ENCODE data around the gene PDE4D.

PDE4D gene

DNA sequence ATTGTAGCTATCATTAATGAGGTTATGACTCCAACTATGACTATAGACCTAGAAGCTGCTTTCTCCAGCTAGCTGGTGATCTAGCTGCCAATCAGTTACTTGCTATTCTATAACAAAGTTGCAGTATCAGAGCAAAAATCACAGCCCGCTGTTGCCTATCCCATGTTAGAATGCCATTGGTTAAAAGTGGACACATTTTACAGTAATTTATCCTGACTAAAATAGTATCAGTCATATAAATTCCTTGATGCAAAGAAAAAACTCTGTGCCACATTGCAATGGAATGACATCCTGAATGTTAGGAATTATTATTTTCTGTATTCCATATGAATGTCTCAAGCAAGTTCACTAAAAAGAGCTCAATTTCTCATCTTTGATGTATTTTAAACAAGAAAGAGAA, 626.5 kb downstream of the PDE4D start:
- no peak for DNase-seq

DNA sequence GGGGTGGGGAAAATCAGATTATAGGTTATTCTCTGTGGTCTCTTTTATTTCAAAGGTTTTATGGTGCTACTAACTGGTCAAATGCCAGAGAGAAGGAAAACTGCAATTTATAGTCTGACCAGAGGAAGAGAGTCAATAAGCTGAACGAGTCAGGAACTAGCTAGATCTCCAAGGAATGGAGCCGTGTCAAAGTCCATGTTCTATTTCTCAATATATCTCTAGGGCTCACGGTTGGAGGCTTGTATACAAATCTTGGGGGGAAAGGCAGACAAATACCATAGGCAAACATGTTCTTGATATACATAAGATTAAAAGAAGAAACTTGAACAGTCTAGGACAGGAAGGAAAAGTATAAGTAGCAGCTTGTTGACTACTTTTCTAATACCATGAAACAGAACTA, 627.1 kb downstream of the PDE4D start:
- no peak for DNase-seq

DNA sequence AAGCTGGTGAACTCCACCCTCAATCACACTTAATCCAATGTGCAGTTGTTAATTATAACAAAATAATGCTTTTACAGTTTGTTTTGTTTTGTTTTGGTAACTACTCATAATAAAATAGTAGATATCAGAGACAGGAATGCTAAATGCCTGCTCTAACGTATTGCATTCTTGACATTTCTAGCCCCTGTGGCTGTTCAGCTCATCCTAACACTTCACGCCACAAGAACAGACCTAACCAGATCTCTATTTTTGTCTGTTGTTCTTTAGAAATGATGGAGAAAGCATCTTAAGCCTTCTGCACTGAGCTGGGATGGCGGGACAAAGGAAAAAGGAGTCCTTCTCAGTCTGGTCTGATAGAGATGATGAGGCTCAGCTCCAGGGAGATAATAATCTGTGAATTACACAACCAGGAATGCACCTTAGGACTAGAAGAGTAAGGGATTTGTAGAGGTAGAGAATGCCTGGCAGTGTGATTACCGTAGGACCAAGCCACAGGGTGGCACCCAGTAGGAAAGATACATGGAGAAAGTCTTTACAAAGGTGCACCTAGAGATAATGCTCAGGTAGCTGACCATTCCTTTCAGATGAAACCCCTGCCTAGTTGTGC, 628.8 kb downstream of the PDE4D start:
- DNase-seq = no peak

DNA sequence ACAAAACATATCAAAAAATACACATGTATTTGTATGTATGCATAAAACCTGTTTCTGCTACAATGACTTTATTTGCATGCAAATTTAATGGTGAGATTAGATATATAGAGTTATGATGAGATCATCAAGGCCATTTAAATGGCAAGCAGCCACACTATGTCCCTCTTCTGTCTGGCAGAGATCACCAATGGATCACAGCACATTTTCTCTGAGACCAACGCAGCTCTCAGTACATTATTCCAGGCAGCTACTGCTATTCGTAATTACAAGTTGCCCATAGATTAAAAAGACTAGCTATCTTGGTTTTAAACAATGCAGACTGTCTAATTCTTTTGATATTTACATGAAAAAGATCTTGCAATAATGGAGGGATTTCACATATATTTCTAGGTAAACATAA, 629.5 kb downstream of the PDE4D start:
- no peak for DNase-seq

DNA sequence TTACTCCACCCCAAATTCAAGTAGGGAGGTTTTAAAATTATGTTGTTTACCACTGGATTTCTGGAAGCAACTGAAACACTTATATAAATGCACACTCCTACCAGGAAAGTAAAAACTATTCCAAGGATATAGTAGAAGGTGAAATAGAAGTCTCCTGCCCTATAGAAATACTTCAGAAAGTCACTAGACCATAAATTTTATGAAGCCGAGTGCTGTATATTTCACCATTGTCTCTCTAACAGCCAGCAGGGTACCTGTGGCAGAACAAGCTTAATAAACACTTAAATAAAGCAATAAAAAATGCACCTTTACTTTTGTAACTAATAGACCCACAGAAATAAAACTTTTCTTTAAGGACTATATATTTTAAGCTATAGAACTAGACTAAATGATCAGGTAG, 631.6 kb downstream of the PDE4D start:
- DNase-seq = no peak

DNA sequence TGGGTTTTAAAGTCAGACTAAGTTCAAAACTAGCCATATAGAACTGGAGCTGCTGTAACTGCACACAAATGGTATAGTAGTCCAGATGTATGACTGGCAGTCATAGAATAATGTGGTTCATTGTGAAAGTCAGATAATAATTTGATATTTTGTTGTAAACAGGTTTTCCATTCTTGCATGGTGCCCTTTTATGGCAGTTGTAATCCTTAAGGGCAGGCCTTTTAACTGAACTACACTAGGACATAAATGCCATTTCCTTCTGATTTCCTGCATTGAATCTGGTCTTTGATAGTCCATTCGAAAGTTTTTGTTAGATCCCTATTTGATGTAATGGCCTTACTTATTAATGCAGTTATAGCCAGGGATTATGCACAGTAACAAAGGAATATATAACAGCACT, 632.6 kb downstream of the PDE4D start:
- no peak for DNase-seq

DNA sequence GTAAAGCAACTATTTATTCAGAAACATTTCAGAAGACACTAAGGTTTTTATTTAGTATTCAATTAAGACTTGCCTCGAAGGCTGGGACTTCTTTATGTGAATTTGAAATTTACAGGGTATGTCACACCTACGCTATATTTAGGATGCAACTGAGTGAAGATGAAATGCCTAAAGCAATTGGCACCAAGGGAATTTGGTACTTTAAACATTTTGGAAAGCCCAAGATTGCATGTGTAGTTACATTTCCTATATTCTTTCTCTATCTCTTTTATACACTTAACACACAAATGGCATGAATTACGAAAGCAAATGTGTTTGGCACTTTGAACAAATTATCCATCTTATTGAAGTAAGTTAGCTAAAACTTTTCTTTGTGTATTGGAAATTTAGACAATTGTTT, 633.3 kb downstream of the PDE4D start:
- DNase-seq = no peak

DNA sequence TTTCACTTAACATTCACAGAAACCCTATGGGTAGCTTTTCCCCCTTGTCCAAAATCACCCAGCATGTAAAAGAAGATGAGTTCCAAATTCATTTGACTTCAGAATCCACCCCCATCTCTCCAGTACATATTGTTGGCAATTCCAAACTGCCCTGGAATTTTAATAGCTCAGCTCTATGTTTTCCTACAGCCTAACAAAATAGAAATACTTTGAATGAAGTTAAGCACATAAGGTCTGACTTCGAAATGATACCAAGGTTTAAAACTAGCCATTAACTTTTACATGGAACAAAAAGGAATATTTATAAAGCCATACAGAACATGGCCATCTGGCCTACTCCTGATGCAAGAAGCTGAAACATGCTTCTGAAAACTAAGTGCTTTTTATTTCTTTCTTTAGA, 634.3 kb downstream of the PDE4D start:
- no peak for DNase-seq

DNA sequence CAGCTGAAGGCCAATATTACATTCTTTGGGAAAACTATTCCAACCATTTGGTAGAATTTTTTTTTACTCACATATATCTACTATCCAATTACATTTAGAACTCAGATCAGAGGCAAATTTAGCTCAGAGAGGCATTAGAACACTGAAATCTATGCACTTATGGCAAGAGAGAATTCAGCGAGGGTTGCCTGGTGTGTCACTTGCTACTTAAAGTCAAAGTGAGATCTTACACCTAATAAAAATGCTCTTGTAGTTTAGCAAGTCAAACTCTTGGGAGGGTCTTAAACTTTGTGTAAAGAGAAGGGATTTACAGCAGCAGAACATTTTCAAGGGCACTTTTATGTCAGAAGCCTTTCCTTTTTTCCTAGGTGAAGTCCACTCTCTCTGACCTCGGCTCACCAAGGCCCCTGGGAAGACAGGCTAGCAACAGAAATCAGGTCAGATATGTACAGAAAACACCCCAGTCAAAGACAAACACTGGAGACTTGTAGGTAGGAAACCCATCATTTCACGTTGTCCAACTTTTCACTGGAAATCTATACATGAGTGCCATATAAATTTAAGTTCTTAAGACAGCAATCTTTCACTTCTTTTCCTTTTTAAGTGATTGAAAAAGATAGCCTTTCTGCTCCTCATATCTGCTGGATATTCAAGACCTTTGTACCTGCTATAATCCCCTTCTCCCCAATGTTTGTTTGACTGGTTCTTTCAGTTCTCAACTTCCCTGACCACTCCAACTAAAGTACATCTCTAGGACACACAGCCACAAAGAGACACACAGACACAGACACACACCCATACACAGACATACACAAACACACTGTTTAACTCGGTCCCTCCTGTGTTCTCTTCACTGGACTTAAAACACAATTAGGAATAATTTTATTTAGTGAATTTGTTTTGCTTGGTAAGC, 635.8 kb downstream of the PDE4D start:
- no peak for DNase-seq

DNA sequence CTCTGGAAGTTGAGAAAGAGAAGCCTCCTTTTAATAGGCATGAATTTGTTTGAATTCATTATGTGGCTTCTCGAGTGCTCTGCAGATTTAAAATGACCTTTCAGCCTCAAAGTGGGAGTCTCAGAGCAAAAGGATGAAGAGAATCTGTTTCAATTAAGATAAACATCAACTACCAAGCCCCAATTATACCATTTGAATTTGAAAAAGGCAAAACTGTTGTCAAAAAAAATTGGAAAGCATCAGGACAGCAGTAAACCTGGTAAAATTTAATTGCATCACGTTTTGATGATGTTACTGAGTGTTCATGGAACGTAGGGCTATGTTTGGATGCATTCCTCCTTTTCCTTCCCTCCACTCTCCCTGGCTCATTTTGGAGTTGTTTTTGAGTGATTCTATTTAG, 637.2 kb downstream of the PDE4D start:
- DNase-seq = no peak

DNA sequence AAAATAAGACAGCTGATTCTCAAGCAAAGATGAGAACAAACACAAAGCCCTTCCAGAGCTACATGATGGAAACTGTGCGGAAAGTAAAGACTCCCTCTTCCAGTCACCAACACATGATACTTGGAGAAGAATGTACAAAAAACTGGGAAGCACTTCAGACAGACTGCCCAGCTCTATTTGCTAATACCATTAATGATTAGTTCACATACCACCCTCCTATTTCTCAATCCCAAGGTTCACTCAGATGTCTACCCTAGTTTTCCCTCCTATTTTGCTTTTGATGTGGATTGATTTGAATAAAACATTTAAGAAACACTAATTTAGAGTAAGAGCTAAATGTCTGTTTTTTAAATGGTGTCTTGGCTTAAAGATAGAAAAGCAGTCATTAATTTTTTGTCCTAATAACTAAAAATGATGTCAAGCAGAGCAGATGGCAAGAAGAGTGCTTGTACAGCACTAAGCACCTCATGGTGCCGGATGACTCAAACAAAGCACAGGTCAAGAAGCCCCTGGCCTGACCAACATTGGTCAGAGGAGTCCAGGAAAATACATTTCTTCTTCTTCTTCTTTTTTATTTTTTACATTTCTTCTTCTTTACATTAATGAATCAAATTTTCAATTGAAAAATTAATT, 639.4 kb downstream of the PDE4D start:
- DNase-seq = no peak

DNA sequence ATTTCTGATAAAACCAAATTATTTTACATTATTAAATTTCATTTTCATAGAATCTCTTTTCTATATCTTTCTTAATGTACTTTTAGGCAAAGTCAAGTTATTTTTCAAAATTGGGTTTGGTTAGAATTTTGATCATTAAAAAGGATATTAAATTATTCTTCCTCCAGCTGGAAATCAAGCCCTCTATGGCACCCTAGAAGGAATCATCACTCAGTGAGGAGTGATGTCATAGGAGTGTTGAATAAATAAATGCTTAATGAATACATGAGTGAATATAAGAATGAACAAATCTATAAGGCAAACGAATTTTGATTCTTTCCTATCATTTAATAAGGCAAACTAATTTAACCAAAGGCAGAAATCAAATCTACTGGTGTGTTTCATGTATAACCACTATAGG, 639.9 kb downstream of the PDE4D start:
- no peak for DNase-seq

DNA sequence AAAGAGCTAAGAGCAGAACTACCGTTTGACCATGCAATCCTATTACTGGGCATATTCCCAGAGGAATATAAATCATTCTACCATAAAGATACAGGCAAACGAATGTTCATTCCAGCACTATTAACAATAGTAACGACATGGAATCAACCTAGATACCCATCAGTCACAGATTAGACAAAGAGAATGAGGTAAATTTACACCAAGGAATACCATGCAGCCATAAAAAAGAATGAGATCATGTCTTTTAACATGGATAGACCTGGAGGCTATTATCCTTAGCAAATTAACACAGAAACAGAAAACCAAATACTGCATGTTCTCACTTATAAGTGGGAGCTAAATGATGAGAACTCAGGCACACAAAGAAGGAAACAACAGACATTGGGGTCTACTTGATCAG, 641.9 kb downstream of the PDE4D start:
- no peak for DNase-seq

DNA sequence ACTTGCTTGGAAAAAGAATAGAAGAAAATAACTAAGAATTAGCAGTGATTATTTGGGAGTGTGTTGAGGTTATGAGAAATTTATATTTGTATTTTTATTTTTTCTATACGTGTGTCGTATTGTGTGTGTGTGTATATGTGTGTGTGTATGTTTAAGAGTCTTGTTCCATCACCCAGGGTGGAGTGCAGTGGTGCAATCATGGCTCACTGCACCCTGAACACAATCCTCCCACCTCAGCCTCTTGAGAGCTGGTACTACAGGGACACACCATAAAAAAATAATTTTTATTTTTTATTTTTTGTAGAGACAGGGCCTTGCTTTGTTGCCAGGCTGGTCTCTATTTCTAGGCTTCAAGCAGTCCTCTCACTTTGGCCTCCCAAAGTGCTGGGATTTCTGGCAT, 643.8 kb downstream of the PDE4D start:
- DNase-seq = no peak

DNA sequence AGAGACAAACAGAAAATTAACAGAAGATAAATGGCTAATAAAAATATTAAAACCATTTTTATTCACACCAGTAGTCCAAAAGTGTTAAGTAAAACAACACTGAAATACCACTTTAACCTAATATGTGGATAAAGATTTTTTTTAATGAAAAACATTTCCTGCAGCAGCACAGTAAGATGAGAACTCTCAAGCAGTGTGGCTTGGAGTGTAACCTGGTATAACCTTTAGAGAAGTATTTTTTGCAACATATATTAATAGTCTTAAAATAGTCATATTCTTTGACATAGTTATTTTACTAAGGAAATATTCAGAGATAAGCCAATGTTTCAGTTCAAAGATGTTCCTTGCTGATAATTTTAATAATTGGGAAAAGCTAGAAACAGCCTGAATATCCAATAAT, 644.4 kb downstream of the PDE4D start:
- DNase-seq = no peak

DNA sequence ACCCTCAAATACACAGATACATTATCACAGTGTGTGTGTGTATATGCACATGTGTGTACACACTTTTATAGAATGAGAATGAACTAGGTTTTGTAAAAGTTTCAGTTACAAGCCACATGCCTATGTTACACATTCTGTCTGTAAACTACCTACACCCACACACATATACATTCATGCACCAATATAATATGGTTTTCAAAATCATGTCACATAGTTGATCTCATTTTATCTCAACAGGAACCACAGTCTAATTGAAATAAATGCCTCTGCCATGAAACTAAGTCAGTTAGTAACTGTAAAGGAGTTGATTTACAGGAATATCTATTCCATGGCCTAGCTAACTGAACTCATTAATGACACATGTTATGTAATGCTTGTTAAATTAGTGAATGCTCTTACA, 646.6 kb downstream of the PDE4D start:
- no peak for DNase-seq

DNA sequence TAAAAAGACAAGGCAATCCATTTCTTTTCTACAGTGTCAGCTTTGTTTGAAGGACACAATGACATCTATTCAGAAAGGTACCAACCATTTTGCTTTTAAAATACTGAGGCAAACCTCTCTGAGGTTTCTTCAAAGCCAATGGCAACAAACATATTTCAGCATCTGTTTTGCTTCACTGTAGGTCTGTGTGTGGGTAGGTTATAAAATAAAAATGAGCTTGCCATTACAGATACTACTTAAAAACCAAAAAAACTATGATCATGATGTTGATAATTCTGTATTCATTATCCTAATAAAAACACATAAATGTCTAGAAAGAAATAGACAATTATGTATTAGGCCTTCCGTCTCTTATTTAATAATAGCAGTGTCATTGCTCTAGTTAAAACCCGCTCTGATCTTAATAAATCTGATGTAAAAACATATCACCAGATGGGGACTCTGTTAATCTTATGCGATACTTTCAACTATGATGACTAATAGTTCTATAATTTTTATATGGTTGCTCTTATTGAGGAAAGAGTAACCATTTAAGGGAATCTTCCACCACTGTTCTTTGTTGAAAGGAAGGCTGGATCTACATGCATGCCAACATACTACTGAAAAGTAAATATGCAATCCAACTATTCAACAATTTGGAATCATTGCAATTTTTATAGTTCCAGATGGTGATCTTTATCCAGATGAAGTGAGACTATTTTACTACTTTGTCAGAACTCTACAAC, 647.2 kb downstream of the PDE4D start:
- DNase-seq = no peak

DNA sequence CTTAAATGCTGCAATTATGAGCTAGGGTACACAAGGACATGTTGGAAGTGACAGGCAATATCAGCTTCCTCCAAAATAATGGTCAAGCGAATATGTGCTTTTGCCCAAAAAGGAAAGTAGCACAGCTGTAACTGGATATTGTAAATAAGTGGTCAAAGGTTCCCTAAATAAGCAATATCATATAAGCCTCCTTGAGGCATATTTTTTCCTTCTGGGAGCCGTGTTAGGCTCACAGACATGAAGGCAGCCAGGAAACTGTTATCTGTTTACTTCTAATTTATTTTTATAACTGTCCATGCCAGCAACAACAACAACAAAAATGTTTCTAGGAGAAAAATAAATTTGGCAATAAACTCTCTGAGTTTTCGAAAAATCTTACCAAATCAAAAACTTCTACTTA, 648.3 kb downstream of the PDE4D start:
- no peak for DNase-seq

DNA sequence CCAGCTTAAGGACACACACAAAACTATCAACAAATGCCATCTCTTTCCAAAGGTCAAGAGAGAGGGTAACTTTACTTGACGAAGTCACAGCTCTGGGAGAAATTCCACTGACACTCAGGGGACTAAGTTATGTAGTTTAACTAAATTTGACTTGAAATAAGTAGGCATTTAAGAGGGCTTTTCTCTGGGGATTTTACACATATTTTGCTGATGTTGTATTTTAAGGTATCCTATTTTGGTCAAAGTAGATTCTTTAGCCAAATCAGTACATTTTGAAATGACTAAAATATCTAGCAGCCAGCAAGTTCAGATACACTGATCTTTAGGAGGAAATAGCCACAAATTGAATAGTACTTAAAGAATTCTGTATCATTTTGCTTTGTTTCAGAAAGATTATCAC, 652.0 kb downstream of the PDE4D start:
- no peak for DNase-seq

DNA sequence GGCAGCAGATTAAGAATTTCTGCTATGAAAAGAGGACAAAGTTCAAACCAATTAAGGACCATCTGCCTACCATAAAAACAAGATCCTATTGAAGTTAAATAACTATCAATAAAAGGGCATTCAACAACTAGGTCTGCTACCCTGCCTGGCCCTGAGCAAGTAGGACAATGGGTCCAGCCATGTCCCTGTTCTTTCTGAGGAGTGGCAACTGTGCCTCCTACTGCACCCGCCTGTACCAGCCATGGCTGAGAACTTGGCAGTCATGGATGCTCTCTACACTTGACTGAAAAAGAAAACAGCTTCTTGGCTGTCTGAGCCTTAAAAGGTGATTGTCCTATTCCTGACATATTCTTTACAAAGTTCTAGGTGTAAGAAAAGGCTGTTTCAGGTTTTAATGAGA, 652.4 kb downstream of the PDE4D start:
- no peak for DNase-seq

DNA sequence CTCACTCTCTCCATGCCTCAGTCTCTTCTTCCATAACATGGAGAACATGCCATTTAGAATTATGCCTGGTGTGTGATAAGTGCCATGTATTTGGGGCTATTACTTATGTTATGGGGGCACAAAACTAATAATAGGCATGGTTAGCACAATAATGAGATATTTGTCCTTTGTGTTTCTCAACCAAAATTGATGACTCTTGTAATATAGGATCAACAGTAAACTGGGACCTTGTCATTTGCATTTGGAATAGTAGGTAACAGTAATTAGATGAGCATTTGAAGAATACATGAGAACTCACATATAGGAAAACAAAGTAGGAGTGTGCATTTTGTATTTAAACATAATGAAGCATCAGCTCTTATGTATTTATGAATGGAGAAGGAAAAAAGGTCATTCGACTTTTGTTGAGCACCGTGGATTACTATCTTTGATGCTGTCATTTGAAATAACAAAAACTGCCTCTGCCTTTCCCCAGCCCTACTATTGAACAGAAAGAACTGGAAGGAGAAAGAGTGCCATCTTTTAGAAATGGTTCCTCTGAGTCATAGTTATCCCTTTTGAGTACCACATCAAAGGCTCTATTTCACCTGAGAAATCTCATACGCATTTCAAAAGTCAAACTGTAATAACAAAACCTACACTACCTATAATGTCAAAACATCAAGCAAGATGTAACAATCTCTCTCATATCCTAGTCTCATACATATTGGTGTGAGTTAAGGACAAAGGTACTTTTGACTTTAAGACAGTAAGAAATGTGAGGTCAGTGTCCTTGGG, 655.2 kb downstream of the PDE4D start:
- DNase-seq = no peak

DNA sequence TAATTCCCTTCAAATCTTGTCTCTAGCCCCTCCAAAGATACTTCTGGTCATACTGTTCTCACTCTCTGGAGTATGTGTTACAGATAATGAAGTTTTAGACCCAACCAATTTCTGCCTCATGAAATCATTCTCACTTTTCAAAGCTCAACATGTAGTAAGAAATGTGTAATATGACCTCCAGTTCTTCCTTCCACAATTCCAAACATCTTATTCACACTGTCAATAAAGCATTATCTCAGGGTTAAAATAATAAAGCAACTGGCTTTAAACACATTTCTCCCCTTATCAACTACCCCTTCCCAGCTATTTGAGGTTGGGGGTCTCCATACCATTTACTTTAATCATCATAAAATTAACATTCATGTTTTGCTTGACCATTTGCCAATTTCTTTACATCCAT, 656.5 kb downstream of the PDE4D start:
- DNase-seq = no peak

DNA sequence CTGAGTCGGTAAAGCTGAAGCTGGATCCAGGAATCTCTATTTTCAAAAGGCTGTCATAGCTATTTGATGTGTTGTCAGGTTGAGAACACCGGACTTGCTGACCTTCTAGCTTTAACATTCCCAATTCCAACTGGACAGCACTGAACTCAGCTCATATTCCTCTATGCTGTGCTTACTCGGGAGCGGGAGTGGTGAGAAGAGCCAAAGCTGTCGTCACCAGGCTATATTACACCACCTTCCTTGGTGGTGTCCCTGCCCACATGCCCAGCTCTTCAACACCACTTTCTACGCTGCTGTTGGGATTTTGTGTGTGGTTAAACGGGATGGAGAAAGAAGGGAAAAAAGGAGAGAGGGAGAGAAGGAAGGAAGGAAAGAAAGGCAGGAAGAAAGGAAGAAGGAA, 657.1 kb downstream of the PDE4D start:
- DNase-seq = no peak
